ENCODE data around the gene CARD6. TPM values are rescaled to one million over a fixed set of nuclear protein-coding genes. Genes with fewer than 3 reads are reported as not detected.
A peak's percentile ranks its signal among the peaks of the same experiment; 100 is the strongest.

CARD6 gene
- total and polyA plus RNA-seq, 9 of the 15 experiments (the other 6 are each of a cell fraction or from before 2014, with no cell fraction given), result 3.5 to 8.3 (median 5.9) TPM

DNA sequence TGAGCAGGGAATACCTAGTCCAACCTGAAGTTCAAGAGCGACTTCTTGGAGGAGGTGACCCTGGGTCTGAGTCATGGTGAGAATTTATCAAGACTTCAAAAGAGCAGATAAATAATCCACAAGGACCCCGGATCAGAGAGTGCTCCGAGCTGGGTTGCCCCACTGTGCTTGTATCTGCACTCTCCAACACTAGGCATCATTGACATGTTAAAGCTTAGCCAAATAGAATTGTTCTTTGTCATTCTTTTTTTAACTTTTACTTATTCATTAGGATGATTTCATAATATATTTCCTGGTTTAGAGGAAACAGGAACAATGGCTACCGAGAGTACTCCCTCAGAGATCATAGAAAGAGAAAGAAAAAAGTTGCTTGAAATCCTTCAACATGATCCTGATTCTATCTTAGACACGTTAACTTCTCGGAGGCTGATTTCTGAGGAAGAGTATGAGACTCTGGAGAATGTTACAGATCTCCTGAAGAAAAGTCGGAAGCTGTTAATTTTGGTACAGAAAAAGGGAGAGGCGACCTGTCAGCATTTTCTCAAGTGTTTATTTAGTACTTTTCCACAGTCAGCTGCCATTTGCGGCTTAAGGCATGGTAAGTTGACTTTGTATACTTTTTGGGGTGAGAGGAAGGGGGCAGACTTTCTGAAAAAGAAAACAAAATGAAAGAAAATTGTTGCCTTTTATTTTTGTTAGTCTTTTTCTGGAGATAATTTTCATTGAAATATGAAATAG lies at the start of gene CARD6 (continued):
- TF ChIP-seq JUND (IDR thresholded peaks at IDR 0.05; ENCODE audit: borderline replicate concordance, low read depth, low read length), result peak; percentile 92
- peak; percentile 88; the same call in 2 of the 3 replicates for TF ChIP-seq JUND (tag; IDR thresholded peaks at IDR 0.05; ENCODE audit: borderline replicate concordance, low read depth, low read length)
- peak; percentile 20; the same call in 1 of the 2 replicates for TF ChIP-seq ZNF134 (CRISPR knock-in tag; conservative IDR thresholded peaks at IDR 0.05)
- TF ChIP-seq HSF4 (CRISPR knock-in tag; IDR thresholded peaks at IDR 0.05; ENCODE audit: borderline replicate concordance), result no peak
- no peak for TF ChIP-seq HMG20B (CRISPR knock-in tag; IDR thresholded peaks at IDR 0.05)
- TF ChIP-seq, protein P1, sequence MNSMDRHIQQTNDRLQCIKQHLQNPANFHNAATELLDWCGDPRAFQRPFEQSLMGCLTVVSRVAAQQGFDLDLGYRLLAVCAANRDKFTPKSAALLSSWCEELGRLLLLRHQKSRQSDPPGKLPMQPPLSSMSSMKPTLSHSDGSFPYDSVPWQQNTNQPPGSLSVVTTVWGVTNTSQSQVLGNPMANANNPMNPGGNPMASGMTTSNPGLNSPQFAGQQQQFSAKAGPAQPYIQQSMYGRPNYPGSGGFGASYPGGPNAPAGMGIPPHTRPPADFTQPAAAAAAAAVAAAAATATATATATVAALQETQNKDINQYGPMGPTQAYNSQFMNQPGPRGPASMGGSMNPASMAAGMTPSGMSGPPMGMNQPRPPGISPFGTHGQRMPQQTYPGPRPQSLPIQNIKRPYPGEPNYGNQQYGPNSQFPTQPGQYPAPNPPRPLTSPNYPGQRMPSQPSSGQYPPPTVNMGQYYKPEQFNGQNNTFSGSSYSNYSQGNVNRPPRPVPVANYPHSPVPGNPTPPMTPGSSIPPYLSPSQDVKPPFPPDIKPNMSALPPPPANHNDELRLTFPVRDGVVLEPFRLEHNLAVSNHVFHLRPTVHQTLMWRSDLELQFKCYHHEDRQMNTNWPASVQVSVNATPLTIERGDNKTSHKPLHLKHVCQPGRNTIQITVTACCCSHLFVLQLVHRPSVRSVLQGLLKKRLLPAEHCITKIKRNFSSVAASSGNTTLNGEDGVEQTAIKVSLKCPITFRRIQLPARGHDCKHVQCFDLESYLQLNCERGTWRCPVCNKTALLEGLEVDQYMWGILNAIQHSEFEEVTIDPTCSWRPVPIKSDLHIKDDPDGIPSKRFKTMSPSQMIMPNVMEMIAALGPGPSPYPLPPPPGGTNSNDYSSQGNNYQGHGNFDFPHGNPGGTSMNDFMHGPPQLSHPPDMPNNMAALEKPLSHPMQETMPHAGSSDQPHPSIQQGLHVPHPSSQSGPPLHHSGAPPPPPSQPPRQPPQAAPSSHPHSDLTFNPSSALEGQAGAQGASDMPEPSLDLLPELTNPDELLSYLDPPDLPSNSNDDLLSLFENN (IDR thresholded peaks at IDR 0.05; ENCODE audit: low read depth in 2 of 2, low read length in 2 of 2), result 0 out of 4 replicates have a peak, but pooled peaks of 1 of the 2 experiments have one; percentile 54
- TF ChIP-seq, protein P2, sequence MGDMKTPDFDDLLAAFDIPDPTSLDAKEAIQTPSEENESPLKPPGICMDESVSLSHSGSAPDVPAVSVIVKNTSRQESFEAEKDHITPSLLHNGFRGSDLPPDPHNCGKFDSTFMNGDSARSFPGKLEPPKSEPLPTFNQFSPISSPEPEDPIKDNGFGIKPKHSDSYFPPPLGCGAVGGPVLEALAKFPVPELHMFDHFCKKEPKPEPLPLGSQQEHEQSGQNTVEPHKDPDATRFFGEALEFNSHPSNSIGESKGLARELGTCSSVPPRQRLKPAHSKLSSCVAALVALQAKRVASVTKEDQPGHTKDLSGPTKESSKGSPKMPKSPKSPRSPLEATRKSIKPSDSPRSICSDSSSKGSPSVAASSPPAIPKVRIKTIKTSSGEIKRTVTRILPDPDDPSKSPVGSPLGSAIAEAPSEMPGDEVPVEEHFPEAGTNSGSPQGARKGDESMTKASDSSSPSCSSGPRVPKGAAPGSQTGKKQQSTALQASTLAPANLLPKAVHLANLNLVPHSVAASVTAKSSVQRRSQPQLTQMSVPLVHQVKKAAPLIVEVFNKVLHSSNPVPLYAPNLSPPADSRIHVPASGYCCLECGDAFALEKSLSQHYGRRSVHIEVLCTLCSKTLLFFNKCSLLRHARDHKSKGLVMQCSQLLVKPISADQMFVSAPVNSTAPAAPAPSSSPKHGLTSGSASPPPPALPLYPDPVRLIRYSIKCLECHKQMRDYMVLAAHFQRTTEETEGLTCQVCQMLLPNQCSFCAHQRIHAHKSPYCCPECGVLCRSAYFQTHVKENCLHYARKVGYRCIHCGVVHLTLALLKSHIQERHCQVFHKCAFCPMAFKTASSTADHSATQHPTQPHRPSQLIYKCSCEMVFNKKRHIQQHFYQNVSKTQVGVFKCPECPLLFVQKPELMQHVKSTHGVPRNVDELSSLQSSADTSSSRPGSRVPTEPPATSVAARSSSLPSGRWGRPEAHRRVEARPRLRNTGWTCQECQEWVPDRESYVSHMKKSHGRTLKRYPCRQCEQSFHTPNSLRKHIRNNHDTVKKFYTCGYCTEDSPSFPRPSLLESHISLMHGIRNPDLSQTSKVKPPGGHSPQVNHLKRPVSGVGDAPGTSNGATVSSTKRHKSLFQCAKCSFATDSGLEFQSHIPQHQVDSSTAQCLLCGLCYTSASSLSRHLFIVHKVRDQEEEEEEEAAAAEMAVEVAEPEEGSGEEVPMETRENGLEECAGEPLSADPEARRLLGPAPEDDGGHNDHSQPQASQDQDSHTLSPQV (IDR thresholded peaks at IDR 0.05), result peak; percentile 54; the same call in 1 of the 2 replicates
- TF ChIP-seq CBX5 (IDR thresholded peaks at IDR 0.05; ENCODE audit: borderline replicate concordance, low read depth), result no peak
- peak; percentile 82 for TF ChIP-seq C11orf30 (IDR thresholded peaks at IDR 0.05; ENCODE audit: low read depth)
- no peak for TF ChIP-seq ZNF124 (CRISPR knock-in tag; IDR thresholded peaks at IDR 0.05)
- TF ChIP-seq ELF1 (tag; IDR thresholded peaks at IDR 0.05), result peak; percentile 59
- TF ChIP-seq DACH1 (IDR thresholded peaks at IDR 0.05; ENCODE audit: partially characterized antibody), result peak; percentile 39
- TF ChIP-seq, protein P3, sequence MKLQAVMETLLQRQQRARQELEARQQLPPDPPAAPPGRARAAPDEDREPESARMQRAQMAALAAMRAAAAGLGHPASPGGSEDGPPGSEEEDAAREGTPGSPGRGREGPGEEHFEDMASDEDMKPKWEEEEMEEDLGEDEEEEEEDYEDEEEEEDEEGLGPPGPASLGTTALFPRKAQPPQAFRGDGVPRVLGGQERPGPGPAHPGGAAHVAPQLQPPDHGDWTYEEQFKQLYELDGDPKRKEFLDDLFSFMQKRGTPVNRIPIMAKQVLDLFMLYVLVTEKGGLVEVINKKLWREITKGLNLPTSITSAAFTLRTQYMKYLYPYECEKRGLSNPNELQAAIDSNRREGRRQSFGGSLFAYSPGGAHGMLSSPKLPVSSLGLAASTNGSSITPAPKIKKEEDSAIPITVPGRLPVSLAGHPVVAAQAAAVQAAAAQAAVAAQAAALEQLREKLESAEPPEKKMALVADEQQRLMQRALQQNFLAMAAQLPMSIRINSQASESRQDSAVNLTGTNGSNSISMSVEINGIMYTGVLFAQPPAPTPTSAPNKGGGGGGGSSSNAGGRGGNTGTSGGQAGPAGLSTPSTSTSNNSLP (IDR thresholded peaks at IDR 0.05; ENCODE audit: borderline replicate concordance, low read depth, low read length), result peak; percentile 11; the same call in 1 of the 2 replicates
- no peak for TF ChIP-seq GABPB1 (CRISPR knock-in tag; IDR thresholded peaks at IDR 0.05)
- TF ChIP-seq BRD9 (IDR thresholded peaks at IDR 0.05; ENCODE audit: low read depth, partially characterized antibody), result peak; percentile 88
